NB4 (cell line): ENCODE measurements around the gene NRM.
"Not testable (repeated sequence)": the region's sequence is repeated elsewhere in the genome, so short reads cannot be mapped to it uniquely, and the experiment has no call there.

ENCODE experiments used
- DNase-seq: peaks from one replicate; pipeline ENCODE4 v3.0.0; 2010; ENCODE audit warnings: low read depth
- H3K4me3 ChIP-seq: one replicate; pipeline ENCODE4 v1.5.1; 2011; ENCODE audit warnings: mild to moderate bottlenecking, low read depth, low read length, moderate library complexity
- CTCF ChIP-seq: IDR thresholded peaks from one replicate; pipeline ENCODE4 v1.5.1; 2012; ENCODE audit warnings: low read depth, low read length
- MAX ChIP-seq: IDR thresholded peaks from 2 replicates; pipeline ENCODE4 v1.6.1; 2011; ENCODE audit warnings: low read depth, low read length
- MYC ChIP-seq: IDR thresholded peaks from 2 replicates; pipeline ENCODE4 v1.6.1; 2011; ENCODE audit warnings: low read depth, low read length
- POLR2A ChIP-seq: IDR thresholded peaks from 2 replicates; pipeline ENCODE4 v1.6.1; 2011; ENCODE audit warnings: mild to moderate bottlenecking; ENCODE audit not compliant: insufficient read length; ENCODE audit errors: extremely low read depth

The NRM gene

GRCh38 chr6:30719791-30720737, 29.3 kb upstream of the NRM start, which contains the start of gene TUBB:
TSS of gene TUBB (plus strand) at chr6:30720352. CDS start at chr6:30720507, 155 bp downstream.
- H3K4me3 ChIP-seq = peak within 1 kb of the TSS; percentile 100
- DNase-seq = peak; percentile 99
- peak; percentile 94 for TF ChIP-seq POLR2A
- TF ChIP-seq CTCF = no peak
- TF ChIP-seq MAX = peak; percentile 60
- peak; percentile 77 for TF ChIP-seq MYC

GRCh38 chr6:30719356-30719755, 28.6 kb upstream of the NRM start:
- DNase-seq = no peak
- peak overlapping the region; percentile 100 for H3K4me3 ChIP-seq
- no peak for TF ChIP-seq POLR2A
- TF ChIP-seq MAX = no peak
- no peak for TF ChIP-seq MYC
- TF ChIP-seq CTCF = no peak

- not testable (repeated sequence) for DNase-seq
- peak overlapping the region; percentile 100 for H3K4me3 ChIP-seq
These were observed 27.3 kb upstream of the NRM start for GRCh38 chr6:30717845-30718720.

DNA sequence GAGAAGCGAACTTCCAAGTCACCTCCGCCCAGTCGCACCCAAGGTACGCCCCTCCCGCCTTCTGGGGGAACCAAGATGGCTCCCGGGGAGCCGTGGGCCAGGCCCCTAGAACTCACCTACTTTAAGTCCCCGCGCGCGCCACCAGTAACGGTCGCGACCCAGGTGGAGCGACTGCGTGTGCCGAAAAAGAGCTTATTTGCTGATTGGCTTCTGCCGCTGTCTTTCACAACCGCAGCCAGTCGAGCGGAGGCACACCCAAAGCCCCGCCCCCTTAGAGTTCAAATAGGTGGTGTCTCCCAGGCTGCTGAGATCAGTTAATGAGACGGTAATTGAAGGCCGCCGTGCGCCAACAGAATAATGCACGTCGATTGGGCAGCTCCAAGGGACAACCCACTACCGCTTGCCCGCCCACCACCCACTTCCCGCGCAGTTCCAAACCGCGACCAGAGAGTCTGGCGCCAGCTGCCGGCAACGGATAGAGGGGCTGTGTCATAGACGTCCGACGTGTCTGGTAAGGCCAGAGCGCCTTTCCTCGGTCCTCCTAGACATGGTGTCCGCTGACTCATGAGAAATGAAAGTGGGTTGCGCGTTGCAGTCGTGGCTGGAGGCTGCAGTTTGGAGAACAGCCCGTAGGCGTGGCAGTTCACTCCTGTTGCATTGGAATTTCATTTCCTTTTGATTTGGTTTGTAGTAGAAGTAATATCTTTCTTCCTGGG, 26.5 kb upstream of the NRM start, which contains the start of gene MDC1:
Gene MDC1, minus strand, starts transcription at position 153 of the 716 bp plus-strand sequence. CDS start 2,106 bp downstream, outside the sequence.
- peak; percentile 100 for DNase-seq
- TF ChIP-seq MYC (peak; percentile 91), MAX (peak; percentile 67), POLR2A (peak; percentile 64), CTCF (peak; percentile 26)
- peak within 1 kb of the TSS; percentile 90 for H3K4me3 ChIP-seq

- peak overlapping the region; percentile 90 for H3K4me3 ChIP-seq
- no peak for DNase-seq
- TF ChIP-seq MYC (no peak; the same call in 1 of the 2 replicates), MAX (peak; percentile 6; the same call in 1 of the 2 replicates)
These were observed 26.0 kb upstream of the NRM start for GRCh38 chr6:30716879-30717128.

DNA sequence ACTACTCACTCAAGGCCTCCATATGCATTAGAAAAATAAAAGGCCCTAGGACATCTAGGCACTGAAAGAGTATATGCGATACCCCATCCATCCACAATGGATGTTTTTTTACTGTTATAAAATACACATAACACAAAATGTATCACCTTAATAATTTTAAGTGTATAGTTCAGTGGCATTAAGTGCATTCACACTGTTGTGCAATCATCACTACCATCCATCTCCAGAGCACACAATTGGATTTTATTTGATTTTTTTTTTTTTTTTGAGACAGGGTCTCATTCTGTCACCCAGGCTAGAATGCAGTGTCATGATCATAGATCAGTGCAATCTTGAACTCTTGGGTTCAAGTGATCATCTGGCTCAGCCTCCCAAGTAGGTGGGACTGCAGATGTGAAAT, 23.5 kb upstream of the NRM start:
- no peak overlapping the region for H3K4me3 ChIP-seq
- no peak for DNase-seq
- TF ChIP-seq MAX (no peak), POLR2A (no peak), CTCF (no peak), MYC (no peak)
